ENCODE data around the gene OR2V1. TPM values are rescaled to one million over a fixed set of nuclear protein-coding genes. Genes with fewer than 3 reads are reported as not detected.

The OR2V1 gene
- total RNA-seq, 1 donor from 2014 or later, result not detected

DNA sequence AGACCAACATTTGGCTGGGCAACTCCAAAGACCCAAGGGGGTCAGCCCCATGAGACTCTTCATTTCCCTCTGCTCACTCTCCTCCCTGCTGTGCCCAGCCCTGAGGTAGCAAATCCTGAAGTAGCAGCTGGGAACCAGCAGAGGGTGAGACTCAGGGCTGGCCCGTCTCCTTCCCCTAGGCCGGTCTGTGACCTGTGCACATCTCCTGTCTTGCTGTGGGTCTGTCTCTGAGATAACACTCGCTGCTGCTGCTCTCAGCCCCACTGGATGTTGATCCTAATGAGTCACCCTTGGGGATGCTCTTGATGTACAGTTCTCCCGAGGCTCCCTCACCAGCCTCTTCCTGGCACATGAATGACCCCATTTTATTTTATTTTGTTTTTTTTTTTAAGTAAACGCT is 7.3 kb upstream of the OR2V1 start:
- Histone ChIP-seq H3K4me2 (no peak overlapping the region), H3K4me3 (no peak overlapping the region), H3K27me3 (peaks cover 19% of the 10 kb centered on the region), H3K4me1 (no peaks in the 10 kb centered on the region), H4K20me1 (ENCODE audit: low read depth) (no peaks in the 10 kb centered on the region), H3F3A (ENCODE audit: low read depth) (no peaks in the 10 kb centered on the region), H2AFZ (replicated peaks) (no peak overlapping the region), H3K36me3 (no peaks in the 10 kb centered on the region), H3K9me3 (ENCODE audit: low read depth) (no peaks in the 10 kb centered on the region), H3K79me2 (ENCODE audit: low read depth) (no peaks in the 10 kb centered on the region), H3K27ac (no peak overlapping the region), H3K9ac (no peak overlapping the region)
- Mint-ChIP-seq H3K27ac (no peak overlapping the region), H3K4me1 (no peaks in the 10 kb centered on the region), H3K4me3 (no peak overlapping the region), H3K27me3 (ENCODE audit: insufficient read depth, low read depth) (peaks cover 12% of the 10 kb centered on the region), H3K36me3 (no peaks in the 10 kb centered on the region), H3K9me3 (peaks cover 15% of the 10 kb centered on the region)
- no peak for TF ChIP-seq EZH2phosphoT487 (IDR thresholded peaks at IDR 0.05)
- TF ChIP-seq, protein P1, sequence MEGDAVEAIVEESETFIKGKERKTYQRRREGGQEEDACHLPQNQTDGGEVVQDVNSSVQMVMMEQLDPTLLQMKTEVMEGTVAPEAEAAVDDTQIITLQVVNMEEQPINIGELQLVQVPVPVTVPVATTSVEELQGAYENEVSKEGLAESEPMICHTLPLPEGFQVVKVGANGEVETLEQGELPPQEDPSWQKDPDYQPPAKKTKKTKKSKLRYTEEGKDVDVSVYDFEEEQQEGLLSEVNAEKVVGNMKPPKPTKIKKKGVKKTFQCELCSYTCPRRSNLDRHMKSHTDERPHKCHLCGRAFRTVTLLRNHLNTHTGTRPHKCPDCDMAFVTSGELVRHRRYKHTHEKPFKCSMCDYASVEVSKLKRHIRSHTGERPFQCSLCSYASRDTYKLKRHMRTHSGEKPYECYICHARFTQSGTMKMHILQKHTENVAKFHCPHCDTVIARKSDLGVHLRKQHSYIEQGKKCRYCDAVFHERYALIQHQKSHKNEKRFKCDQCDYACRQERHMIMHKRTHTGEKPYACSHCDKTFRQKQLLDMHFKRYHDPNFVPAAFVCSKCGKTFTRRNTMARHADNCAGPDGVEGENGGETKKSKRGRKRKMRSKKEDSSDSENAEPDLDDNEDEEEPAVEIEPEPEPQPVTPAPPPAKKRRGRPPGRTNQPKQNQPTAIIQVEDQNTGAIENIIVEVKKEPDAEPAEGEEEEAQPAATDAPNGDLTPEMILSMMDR (IDR thresholded peaks at IDR 0.05), result no peak
- no peak for TF ChIP-seq EZH2 (IDR thresholded peaks at IDR 0.05)
- DNase-seq (ENCODE audit: low spot score), result no peak

DNA sequence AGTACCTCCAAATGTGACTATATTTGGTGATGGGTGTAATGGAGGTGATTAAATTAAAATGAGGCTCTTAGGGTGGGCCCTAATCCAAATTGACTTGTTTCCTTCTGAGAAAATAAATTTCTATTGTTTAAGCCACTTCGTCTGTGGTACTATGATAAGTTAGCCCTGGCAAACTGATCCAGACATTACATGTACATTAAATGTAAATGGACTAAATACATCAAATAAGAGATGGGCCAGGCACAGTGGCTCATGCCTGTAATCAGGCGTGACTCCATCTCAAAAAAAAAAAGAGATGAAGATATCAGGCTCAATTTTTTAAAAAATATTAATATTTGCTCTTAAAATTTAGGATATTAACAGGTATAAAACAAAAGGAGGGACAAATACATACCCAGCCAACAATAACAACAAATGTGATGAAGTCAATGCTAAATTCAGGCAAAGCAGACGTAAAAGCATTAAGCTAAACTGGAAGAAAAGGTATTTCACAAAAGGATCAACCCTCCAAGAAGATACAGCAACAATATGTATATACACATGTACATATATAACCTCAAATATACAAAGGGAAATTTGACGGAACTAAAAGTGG is 5.5 kb upstream of the OR2V1 start:
- no peak overlapping the region for H2AFZ ChIP-seq (replicated peaks)
- Mint-ChIP-seq H3K27me3 (ENCODE audit: insufficient read depth, low read depth) (peaks cover 8% of the 10 kb centered on the region), H3K9me3 (peaks cover 16% of the 10 kb centered on the region), H3K4me1 (no peaks in the 10 kb centered on the region), H3K36me3 (no peaks in the 10 kb centered on the region), H3K4me3 (no peak overlapping the region), H3K27ac (no peak overlapping the region)
- H4K20me1 ChIP-seq (ENCODE audit: low read depth), result no peaks in the 10 kb centered on the region
- peaks cover 21% of the 10 kb centered on the region for H3K27me3 ChIP-seq
- no peak for DNase-seq (ENCODE audit: low spot score)
- no peak for TF ChIP-seq EZH2 (IDR thresholded peaks at IDR 0.05)
- TF ChIP-seq, protein P1 (IDR thresholded peaks at IDR 0.05), result no peak
- no peak for TF ChIP-seq EZH2phosphoT487 (IDR thresholded peaks at IDR 0.05)
- H3K27ac ChIP-seq, result no peak overlapping the region
- no peak overlapping the region for H3K4me3 ChIP-seq
- no peaks in the 10 kb centered on the region for H3K4me1 ChIP-seq
- H3K9me3 ChIP-seq (ENCODE audit: low read depth), result no peaks in the 10 kb centered on the region
- H3K79me2 ChIP-seq (ENCODE audit: low read depth), result no peaks in the 10 kb centered on the region
- H3K36me3 ChIP-seq, result no peaks in the 10 kb centered on the region
- no peak overlapping the region for H3K9ac ChIP-seq
- no peak overlapping the region for H3K4me2 ChIP-seq
- H3F3A ChIP-seq (ENCODE audit: low read depth), result no peaks in the 10 kb centered on the region

DNA sequence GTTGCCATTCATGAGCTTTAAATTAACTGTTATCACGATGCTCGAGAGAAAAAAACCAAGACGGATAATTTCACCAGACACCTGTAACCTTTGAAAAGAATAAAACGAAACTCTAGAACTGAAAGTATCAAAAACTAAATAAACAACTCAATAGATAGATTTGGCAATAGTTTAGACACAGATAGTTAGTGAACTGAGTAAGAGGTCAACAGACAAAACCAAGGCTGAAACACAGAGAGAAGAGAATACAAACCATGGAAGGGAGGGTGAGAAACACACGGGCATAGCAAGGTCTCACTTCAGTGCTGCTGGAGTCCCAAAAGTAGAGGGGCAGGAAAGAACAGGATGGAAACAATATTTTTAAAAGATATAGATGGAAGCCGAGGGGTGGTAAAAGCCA is 3.3 kb upstream of the OR2V1 start:
- Histone ChIP-seq H3K27ac (no peak overlapping the region), H4K20me1 (ENCODE audit: low read depth) (no peaks in the 10 kb centered on the region), H3K36me3 (no peaks in the 10 kb centered on the region), H3K9ac (no peak overlapping the region), H3K4me1 (no peaks in the 10 kb centered on the region), H2AFZ (replicated peaks) (no peak overlapping the region), H3F3A (ENCODE audit: low read depth) (no peaks in the 10 kb centered on the region), H3K27me3 (peaks cover 13% of the 10 kb centered on the region), H3K4me2 (no peak overlapping the region), H3K9me3 (ENCODE audit: low read depth) (no peaks in the 10 kb centered on the region), H3K4me3 (no peak overlapping the region), H3K79me2 (ENCODE audit: low read depth) (no peaks in the 10 kb centered on the region)
- Mint-ChIP-seq H3K9me3 (peaks cover 16% of the 10 kb centered on the region), H3K4me3 (no peak overlapping the region), H3K36me3 (no peaks in the 10 kb centered on the region), H3K27me3 (ENCODE audit: insufficient read depth, low read depth) (peaks cover 12% of the 10 kb centered on the region), H3K4me1 (no peaks in the 10 kb centered on the region), H3K27ac (no peak overlapping the region)
- no peak for DNase-seq (ENCODE audit: low spot score)
- TF ChIP-seq, protein P1 (IDR thresholded peaks at IDR 0.05), result no peak
- TF ChIP-seq EZH2phosphoT487 (IDR thresholded peaks at IDR 0.05) (no peak), EZH2 (IDR thresholded peaks at IDR 0.05) (no peak)
